GM21723 (cell line): Measurements from ENCODE around the gene BTAF1.
A peak's percentile ranks its signal among the peaks of the same experiment; 100 is the strongest.
"Not testable (repeated sequence)": the region's sequence is repeated elsewhere in the genome, so short reads cannot be mapped to it uniquely, and the experiment has no call there.

Experiments
- ATAC-seq: cut with Tn5 transposase; IDR thresholded peaks from one replicate; pipeline ENCODE4 v1.9.1; 2021; ENCODE audit warnings: mild to moderate bottlenecking, moderate library complexity; ENCODE audit not compliant: unreplicated experiment

BTAF1 gene

GRCh38 chr10:91923371-91924211 lies at the start of gene BTAF1:
BTAF1 (plus strand) TSS chr10:91923770; CDS start chr10:91924077, 307 bp downstream.
- peak; percentile 98 for ATAC-seq

DNA sequence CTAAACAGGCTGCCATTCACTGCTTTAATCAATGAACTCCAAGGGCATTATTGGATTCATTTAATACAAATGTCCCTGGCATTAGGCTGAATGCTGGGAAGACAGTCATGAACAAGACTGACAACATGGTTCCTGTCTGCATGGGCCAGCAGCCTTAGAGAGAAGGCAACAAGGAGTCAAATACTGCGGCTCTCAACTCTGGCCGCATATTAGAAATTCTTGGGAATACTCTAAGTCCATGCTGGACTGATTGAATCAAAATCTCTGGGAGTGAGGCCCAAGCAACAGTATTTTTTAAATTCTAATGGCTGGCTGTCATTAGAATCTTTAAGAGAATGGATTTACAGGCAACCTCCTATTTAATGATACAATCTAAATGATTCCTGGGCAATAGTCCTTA lies 48.4 kb upstream of the BTAF1 start:
- no peak for ATAC-seq

- ATAC-seq: no peak
Observed at GRCh38 chr10:91875779-91876178, 47.8 kb upstream of the BTAF1 start.

GRCh38 chr10:91879515-91880170 lies 43.9 kb upstream of the BTAF1 start:
- no peak for ATAC-seq

GRCh38 chr10:91880310-91880709 lies 43.3 kb upstream of the BTAF1 start:
- ATAC-seq: no peak

- no peak for ATAC-seq
Observed at GRCh38 chr10:91883549-91884444, 39.8 kb upstream of the BTAF1 start.

DNA sequence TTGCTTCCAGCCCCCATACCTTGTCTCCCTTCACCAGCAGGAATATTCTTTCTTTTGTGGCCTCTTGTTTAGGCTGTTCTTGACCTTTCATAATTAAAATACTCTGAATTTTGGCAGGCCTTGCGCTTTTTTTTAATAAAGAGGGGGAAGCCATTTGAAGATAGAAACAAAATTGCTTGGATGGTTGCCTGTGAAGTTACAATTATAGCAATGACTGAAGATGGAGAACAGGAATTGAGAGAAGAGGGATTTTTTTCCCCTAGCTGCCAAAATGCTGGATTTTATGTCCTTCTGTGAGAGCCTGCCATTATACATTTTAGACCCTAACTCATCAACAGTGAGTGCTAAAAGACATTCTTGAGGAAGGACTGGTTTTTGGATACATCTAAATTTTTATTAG lies 39.0 kb upstream of the BTAF1 start:
- ATAC-seq: no peak

DNA sequence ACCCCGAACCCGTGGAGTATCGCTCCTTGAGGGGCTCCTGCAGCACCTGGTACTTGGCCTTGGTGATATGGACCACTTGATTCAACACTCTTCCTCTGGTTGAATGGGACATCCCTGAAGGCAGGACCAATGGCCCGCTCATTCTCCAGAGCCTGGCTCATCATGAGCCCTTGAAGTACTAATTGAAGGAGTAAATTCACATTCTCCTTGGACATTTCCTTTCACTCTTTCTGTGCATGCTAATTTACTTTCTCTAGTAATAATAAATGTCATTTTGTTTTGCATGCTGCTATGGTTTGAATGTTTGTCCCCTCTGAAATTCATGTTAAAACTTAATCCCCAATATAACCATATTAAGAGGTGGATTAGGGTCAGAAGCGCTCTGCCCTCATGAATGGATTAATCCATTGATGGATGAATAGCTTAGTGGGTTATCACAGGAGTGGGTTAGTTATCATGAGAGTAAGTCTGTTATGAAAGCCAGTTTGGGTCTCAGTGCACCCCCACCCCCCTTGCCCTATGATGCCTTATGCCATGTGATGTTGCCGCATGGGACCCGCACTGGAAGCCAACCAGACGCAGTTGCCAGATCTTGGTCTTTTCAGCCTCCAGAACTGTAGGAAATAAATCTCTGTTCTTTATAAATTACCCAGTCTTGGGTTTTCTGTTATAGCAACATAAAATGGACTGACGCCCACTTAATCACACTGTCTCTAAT lies 38.0 kb upstream of the BTAF1 start:
- no peak for ATAC-seq

DNA sequence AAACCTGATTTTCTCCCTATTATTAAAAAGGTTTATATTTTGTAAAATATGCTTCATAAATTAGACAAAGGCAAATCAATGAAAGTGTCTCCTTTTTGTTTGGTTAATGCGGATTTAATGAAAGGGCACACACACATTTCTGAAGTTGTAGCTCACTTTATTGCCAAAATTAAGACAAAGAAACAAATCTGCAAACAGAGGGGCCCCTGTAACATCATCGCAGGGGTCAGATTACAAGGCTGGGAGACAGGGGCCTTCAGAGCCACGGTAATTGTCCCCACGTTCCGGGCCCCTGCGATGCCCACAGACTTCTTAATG lies 36.7 kb upstream of the BTAF1 start:
- no peak for ATAC-seq

DNA sequence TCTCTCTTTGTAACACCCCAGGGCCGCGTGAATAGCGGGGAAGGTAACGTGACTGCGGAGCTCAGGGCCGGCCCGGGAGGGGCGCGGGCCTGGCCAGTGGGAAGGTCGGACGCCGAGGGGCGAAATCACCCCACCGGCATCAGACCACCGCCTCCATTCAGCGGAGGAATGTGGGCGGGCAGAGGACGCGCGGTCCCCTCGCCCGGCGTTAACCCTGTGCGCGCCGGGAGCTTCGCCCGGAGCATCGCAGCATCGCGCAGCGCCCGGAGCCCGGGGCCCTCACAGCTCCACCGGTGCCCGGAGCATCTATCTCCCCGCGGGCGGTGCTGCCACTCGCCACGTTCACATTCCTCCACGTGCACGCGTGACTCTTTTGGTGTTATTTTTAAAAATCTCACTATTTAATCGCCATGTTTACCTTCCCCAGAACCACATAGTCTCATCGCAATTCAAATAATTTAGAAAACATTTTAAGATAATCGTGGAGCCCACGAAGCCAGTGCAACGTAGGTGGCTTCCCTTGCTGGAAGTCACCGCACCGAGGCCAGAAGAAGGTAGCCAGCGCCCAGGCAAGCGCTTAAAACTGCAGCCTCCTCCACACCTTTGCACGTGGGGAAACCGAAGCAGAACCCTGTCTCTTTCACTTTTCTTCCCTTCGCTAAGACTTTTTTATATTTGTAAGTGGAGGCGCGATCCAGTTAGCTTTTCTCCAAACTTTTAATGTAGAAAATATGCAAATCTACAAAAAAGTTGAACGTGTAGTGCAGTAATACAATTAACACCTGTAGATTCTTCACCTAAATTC lies 36.1 kb upstream of the BTAF1 start:
- peak; percentile 49 for ATAC-seq

DNA sequence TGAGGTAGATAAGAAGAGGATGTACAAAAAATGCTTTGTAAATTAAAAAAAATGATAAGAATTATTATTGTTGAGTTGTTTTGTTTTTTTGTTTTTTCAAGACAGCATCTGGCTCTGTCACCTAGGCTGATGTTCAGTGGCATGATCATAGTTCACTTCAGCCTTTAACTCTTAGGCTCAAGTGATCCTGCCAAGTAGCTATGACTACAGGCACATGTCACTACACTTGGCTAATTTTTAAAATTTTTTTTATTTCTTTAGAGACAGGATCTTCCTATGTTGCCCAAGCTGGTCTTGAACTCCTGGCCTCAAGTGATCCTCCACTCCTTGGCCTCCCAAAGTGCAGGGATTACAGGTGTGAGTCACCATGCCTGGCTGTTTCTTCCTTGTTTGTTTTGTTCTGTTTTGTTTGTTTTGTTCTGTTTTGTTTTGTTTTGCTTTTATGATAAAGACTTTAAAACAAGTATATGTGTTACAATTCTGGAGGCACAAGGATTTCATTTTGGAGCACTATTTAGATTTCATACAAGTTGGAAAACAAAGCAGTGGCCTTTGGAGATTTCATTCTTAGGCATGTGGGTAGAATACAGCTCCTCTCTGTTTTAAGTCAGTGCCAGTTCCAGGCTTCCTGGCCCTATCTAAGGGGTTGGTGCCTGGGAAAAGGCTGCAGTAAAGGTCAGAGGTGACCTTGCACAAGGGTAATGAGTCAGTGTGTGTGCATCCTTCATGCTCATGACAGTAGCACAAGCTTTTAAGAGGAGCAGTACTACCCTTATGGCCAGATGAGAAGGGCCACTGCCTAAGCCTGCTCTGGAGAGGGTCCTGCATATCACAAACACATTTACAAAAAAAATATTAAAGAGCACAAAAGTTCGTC lies 32.2 kb upstream of the BTAF1 start:
- no peak for ATAC-seq

DNA sequence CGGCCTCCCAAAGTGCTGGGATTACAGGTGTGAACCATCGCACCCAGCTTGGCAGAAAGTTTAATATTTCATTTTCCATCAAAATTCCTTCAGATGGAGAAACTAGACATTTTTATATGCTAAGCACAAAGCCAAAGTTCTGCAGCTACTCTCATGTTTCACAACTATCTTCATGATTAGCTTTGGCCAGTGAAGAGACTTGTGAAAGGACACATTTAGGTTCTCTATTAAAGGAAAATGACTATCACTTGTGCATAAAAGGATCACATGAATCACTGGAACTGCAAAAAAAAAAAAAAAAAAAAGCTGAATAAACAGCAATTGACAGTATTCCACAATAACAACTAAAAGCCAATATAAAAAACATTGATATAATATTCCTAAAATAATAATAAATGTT lies 30.5 kb upstream of the BTAF1 start:
- ATAC-seq: no peak

DNA sequence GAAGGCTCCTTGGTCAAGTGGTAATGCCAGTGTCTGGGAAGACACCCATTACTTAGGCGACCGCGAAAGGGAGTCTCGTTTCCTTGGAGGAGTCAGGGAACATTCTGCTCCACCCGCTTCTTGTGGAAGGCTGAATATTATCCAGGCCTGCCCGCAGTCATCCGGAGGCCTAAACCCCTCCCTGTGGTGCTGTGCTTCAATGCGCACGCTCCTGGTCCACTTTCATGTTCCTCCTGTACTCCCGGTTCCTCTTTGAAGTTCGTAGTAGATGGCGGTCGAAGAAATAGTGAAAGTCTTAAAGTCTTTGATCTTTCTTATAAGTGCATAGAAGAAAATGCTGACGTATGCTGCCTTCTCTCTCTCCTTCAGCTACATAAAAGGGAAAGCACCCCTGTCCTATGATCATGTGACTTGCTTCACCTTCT lies 29.3 kb upstream of the BTAF1 start:
- ATAC-seq: not testable (repeated sequence)

DNA sequence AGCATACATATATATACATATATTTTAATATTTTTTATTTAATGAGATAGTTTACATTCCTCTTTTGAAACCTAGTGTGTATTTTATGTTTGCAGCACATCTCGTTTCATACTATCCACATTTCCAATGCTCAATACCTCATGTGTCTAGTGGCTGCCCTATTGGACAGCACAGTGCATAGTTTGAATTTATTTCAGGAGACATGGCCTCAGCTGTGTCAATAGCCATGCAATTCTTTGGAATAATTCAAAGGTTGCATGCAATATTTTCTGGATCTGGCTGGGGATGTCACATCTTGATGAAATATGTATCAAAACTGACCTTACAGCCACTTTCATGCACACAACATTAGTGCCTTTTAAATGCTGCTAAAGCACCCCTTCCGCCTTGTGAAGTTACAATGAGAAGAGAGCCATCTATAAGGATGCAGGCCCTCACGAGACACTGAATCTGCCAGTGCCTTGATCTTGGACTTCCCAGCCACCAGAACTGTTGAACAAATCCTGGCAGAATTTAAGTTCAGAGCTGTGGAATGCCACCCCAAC lies 27.3 kb upstream of the BTAF1 start:
- no peak for ATAC-seq

- ATAC-seq: no peak
Observed at GRCh38 chr10:91897421-91897820, 26.1 kb upstream of the BTAF1 start.

- ATAC-seq: no peak
Observed at GRCh38 chr10:91901784-91902677, 21.5 kb upstream of the BTAF1 start.

DNA sequence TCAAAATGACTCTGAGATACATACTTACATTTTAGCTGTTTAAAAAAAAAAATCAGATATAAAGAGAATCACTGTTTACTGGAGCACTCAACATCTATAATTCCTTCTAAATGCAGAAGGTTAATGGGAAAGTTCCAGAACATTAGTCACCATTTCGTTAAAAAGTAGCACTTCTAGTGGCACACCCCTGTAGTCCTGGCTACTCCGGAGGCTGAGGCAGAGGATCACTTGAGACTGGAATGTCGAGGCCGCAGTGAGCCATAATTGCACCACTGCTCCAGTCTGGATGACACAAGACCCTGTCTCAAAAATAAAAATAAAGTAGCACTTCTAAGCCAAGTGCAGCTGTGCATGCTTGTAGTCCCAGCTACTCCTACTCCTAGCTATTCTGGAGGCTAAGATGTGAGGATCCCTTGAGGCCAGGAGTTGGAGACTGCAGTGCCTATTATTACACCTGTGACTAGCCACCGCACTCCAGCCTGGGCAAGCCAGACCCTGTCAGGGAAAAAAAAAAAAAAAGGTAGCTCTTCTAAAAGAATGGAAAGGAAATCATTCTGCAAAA lies 16.5 kb upstream of the BTAF1 start:
- no peak for ATAC-seq
